ENCODE results near the gene CCNB2.

Gene CCNB2

DNA sequence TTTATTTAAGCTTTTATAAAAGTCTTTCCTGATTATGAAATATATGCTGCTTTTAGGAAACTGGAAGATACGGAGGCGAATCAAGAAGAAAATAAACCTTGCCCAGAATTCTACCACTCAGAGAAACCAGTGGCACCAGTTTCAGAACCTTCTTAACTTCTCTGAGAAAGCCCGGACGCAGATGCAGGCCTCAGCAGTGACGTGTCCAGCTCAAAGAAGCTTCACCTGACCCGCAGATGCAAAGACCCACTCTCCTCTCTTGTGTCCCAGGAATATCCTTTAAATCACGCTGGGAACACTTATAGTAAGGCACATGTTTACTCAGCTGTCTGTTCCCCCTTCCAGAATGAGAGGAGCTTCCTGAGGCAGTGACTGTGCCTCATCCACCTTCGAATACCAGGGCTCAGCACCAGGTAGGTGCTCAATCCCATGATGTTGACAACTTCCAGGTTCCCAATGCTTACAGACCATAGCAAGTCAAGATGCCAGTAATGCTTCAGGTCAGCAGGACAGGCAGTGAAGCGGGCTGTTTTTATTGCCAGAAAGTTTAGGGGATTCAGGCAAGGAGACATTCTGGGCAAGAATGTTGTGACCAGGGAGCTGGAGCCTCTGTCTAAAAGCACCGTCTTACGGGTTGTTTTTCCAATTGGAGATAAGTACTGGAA is 61.8 kb downstream of the CCNB2 start:
- FAIRE-seq: no peak
- no peak for DNase-seq (ENCODE audit: low spot score)

DNA sequence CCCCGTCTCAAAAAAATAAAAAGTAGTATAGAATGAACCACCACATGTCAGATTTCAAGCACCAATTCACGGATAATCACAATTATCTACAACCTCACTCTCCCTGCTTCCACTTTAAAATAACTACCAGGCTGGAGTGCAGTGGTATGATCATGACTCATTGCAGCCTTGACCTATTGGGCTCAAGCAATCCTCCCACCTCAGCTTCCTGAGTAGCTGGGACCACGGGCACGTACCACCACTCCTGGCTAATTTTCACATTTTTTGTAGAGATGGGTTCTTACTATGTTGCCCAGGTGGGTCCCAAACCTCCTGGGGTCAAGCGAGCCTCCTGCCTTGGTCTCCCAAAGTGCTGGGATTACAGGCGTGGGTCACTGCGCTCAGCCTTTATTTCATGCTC is 63.6 kb downstream of the CCNB2 start:
- FAIRE-seq: peak; percentile 82
- peak; percentile 61 for DNase-seq (ENCODE audit: low spot score)

DNA sequence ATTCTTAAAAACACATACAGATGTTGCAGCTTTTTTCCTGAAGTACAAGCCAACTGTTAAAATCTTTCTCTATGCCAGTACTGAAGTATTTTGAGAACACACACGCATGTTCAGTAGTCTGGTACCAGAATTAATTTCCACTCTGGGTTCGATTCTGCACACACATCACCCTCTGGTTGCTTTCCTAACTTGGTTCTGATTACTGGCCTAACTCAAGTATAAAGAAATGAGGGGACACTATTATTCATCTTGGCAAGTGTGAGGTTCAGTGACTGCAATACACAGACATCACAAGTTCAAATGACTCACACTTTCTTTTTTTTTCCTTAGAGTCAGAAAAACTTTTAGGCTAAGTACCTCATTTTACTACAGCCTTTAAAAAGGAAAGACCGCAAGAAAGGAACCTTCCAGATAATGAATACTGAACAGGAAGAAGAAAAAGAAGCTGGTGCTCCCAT is 64.3 kb downstream of the CCNB2 start:
- peak; percentile 86 for FAIRE-seq

GRCh38 chr15:59170295-59171066 is 65.5 kb downstream of the CCNB2 start:
- FAIRE-seq (peak; percentile 67), DNase-seq (ENCODE audit: low spot score) (peak; percentile 79)

More for the DNA sequence above, 64.3 kb downstream of the CCNB2 start:
- peak; percentile 62 for DNase-seq (ENCODE audit: low spot score)

- FAIRE-seq (no peak), DNase-seq (ENCODE audit: low spot score) (no peak)
These were observed 66.1 kb downstream of the CCNB2 start for GRCh38 chr15:59171067-59171397.

GRCh38 chr15:59172289-59172901 is 67.4 kb downstream of the CCNB2 start:
- FAIRE-seq (no peak), DNase-seq (ENCODE audit: low spot score) (no peak)

- no peak for FAIRE-seq
- no peak for DNase-seq (ENCODE audit: low spot score)
These were observed 68.2 kb downstream of the CCNB2 start for GRCh38 chr15:59173194-59173593.

DNA sequence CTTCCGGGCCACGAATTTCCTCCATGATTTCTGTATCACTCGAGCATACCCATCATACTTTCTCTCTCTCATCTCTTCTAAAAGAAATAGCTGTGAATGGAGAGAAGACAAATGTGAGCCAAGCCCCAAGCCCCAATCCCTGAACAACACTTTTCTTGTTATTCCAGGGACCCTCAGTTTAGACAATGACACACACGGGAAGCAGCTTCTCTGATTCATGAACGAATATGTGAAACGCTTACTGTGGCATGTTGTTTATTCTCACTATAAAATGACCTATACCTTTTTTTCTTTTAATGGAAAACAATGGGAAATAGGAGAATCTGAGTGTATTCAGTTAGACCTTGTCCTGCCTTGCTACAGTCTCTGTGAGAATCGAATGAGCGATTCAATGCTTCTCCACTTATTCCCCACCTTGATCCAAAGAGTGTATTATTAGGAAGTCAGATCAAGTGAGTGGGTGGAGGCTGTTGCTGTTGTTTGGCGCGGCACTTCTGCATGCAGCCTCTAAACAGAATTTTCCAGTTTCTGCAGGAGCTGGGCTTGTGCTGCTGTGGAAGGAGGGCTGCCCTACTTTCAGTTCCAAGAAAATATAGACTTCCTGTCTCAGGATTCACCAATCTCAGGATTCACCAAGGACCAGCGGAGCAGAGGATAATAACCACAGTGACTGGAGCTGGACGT is 69.3 kb downstream of the CCNB2 start:
- no peak for FAIRE-seq
- DNase-seq (ENCODE audit: low spot score): no peak
